Measurements from ENCODE around the gene MYOD1.
A peak's percentile ranks its signal among the peaks of the same experiment; 100 is the strongest.

The MYOD1 gene

DNA sequence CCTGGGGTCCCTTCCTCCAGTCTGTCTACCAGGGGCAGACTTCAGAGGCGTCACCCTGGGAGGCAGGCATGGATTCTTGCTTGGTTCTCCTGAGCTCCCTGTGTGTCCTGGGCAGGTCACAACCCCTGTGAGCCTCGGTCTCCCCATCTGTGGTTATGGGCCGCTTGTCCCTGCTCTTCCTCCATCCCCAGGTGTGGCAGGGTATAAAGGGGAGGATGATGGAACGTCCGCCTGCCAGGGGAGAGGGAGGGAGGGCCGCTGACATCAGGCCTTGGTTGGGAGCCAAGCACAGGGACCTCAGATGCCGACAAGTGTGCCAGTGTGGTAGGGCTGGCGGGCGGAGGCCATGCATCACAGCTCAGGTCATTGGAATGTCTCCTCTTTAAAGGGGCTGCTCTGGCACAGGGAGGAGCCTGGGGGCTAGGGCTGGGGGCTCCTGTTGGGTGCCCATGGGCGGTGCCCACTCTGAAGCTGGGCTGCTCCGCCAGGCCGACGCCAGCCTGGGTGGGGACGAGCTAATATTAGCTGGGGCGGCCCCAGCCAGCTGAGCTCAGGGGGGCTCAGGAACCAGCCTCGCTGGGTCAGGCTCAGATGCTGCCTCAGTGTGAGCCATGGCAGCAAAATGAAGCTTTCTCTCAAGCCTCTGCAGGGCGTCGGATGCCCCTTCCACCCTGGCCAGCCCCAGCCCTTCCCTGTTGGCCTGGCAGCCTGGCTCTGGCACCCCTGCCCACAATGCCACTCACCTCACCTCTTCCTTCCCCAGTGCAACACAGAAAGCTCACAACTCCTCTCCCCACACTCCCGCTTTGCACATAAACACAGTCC, 28.0 kb downstream of the MYOD1 start:
- Histone ChIP-seq H2AK5ac (ENCODE audit: low read depth, low read length) (peak overlapping the region; percentile 18), H2BK12ac (ENCODE audit: low read length) (no peak overlapping the region), H3K9ac (ENCODE audit: low read depth, low read length, poor library complexity) (no peak overlapping the region), H2BK15ac (ENCODE audit: low read length) (no peak overlapping the region), H3K27me3 (ENCODE audit: control insufficient read depth in 3 of 3, insufficient read depth in 3 of 3, low read depth in 1 of 3, low read length in 3 of 3) (no peaks in the 10 kb centered on the region), H3K79me1 (ENCODE audit: low read depth, low read length) (peaks cover 4% of the 10 kb centered on the region), H3K4me2 (ENCODE audit: insufficient read depth, low read length, poor library complexity, severe bottlenecking) (no peak overlapping the region), H3K4me3 (ENCODE audit: low read length in 2 of 2) (no peak overlapping the region), H2AFZ (ENCODE audit: low read length) (no peak overlapping the region), H2BK120ac (ENCODE audit: low read depth, low read length) (no peak overlapping the region), H4K91ac (ENCODE audit: low read depth, low read length, poor library complexity) (no peak overlapping the region), H2BK5ac (ENCODE audit: low read length) (peak overlapping the region; percentile 5), H3K36me3 (replicated peaks in 1 of 2; ENCODE audit: control insufficient read depth in 2 of 2, insufficient read depth in 2 of 2, low read length in 2 of 2) (no peaks in the 10 kb centered on the region), H4K8ac (ENCODE audit: low read depth, low read length) (no peak overlapping the region), H3K27ac (replicated peaks; ENCODE audit: low read length) (no peak overlapping the region), H3K23ac (ENCODE audit: low read depth, low read length, poor library complexity) (peak overlapping the region; percentile 9), H3K4ac (ENCODE audit: low read length) (no peak overlapping the region), H3K18ac (ENCODE audit: low read length) (peak overlapping the region; percentile 34), H3K9me3 (replicated peaks in 1 of 2; ENCODE audit: control insufficient read depth in 2 of 2, insufficient read depth in 1 of 2, low read depth in 1 of 2, low read length in 2 of 2) (no peaks in the 10 kb centered on the region), H3K4me1 (ENCODE audit: control insufficient read depth in 2 of 2, insufficient read depth in 1 of 2, low read depth in 1 of 2, low read length in 2 of 2) (no peaks in the 10 kb centered on the region), H3K14ac (ENCODE audit: low read length) (no peak overlapping the region)
- DNase-seq (ENCODE audit: low spot score) = no peak
- WGBS, 2 donors (ENCODE audit: extremely low coverage in 2 of 2, insufficient read length in 2 of 2, insufficient replicate concordance in 1 of 2) = no CpG with 5 or more reads among the region's 19 CpGs

- H4K8ac ChIP-seq (ENCODE audit: low read depth, low read length) = no peak overlapping the region
- H3K4me2 ChIP-seq (ENCODE audit: insufficient read depth, low read length, poor library complexity, severe bottlenecking) = no peak overlapping the region
- H4K91ac ChIP-seq (ENCODE audit: low read depth, low read length, poor library complexity) = no peak overlapping the region
- H2BK15ac ChIP-seq (ENCODE audit: low read length) = no peak overlapping the region
- no peak overlapping the region for H3K23ac ChIP-seq (ENCODE audit: low read depth, low read length, poor library complexity)
- H2AK5ac ChIP-seq (ENCODE audit: low read depth, low read length) = no peak overlapping the region
- H3K4me1 ChIP-seq (ENCODE audit: control insufficient read depth in 2 of 2, insufficient read depth in 1 of 2, low read depth in 1 of 2, low read length in 2 of 2) = no peaks in the 10 kb centered on the region
- WGBS, 2 donors (ENCODE audit: extremely low coverage in 2 of 2, insufficient read length in 2 of 2, insufficient replicate concordance in 1 of 2) = no CpG with 5 or more reads among the region's 8 CpGs
- H2BK5ac ChIP-seq (ENCODE audit: low read length) = no peak overlapping the region
- H3K14ac ChIP-seq (ENCODE audit: low read length) = peak overlapping the region; percentile 49
- no peak overlapping the region for H3K4ac ChIP-seq (ENCODE audit: low read length)
- no peak overlapping the region for H3K27ac ChIP-seq (replicated peaks; ENCODE audit: low read length)
- no peak overlapping the region for H3K4me3 ChIP-seq (ENCODE audit: low read length in 2 of 2)
- no peak overlapping the region for H2AFZ ChIP-seq (ENCODE audit: low read length)
- H3K9me3 ChIP-seq (replicated peaks in 1 of 2; ENCODE audit: control insufficient read depth in 2 of 2, insufficient read depth in 1 of 2, low read depth in 1 of 2, low read length in 2 of 2) = no peaks in the 10 kb centered on the region
- no peak overlapping the region for H3K18ac ChIP-seq (ENCODE audit: low read length)
- H3K9ac ChIP-seq (ENCODE audit: low read depth, low read length, poor library complexity) = no peak overlapping the region
- H3K36me3 ChIP-seq (replicated peaks in 1 of 2; ENCODE audit: control insufficient read depth in 2 of 2, insufficient read depth in 2 of 2, low read length in 2 of 2) = no peaks in the 10 kb centered on the region
- H2BK120ac ChIP-seq (ENCODE audit: low read depth, low read length) = no peak overlapping the region
- H3K79me1 ChIP-seq (ENCODE audit: low read depth, low read length) = peaks cover 5% of the 10 kb centered on the region
- no peaks in the 10 kb centered on the region for H3K27me3 ChIP-seq (ENCODE audit: control insufficient read depth in 3 of 3, insufficient read depth in 3 of 3, low read depth in 1 of 3, low read length in 3 of 3)
- no peak for DNase-seq (ENCODE audit: low spot score)
- H2BK12ac ChIP-seq (ENCODE audit: low read length) = no peak overlapping the region
These were observed 28.7 kb downstream of the MYOD1 start for GRCh38 chr11:17748044-17748443.

GRCh38 chr11:17748761-17749721, 29.7 kb downstream of the MYOD1 start:
- Histone ChIP-seq H3K9me3 (replicated peaks in 1 of 2; ENCODE audit: control insufficient read depth in 2 of 2, insufficient read depth in 1 of 2, low read depth in 1 of 2, low read length in 2 of 2) (no peaks in the 10 kb centered on the region), H3K27me3 (ENCODE audit: control insufficient read depth in 3 of 3, insufficient read depth in 3 of 3, low read depth in 1 of 3, low read length in 3 of 3) (no peaks in the 10 kb centered on the region), H2AK5ac (ENCODE audit: low read depth, low read length) (peak overlapping the region; percentile 48), H3K4me2 (ENCODE audit: insufficient read depth, low read length, poor library complexity, severe bottlenecking) (no peak overlapping the region), H2BK15ac (ENCODE audit: low read length) (no peak overlapping the region), H2BK12ac (ENCODE audit: low read length) (no peak overlapping the region), H3K18ac (ENCODE audit: low read length) (peak overlapping the region; percentile 53), H3K4me3 (ENCODE audit: low read length in 2 of 2) (no peak overlapping the region), H3K23ac (ENCODE audit: low read depth, low read length, poor library complexity) (no peak overlapping the region), H3K27ac (replicated peaks; ENCODE audit: low read length) (no peak overlapping the region), H4K8ac (ENCODE audit: low read depth, low read length) (no peak overlapping the region), H3K4me1 (ENCODE audit: control insufficient read depth in 2 of 2, insufficient read depth in 1 of 2, low read depth in 1 of 2, low read length in 2 of 2) (no peaks in the 10 kb centered on the region), H2BK120ac (ENCODE audit: low read depth, low read length) (no peak overlapping the region), H3K36me3 (replicated peaks in 1 of 2; ENCODE audit: control insufficient read depth in 2 of 2, insufficient read depth in 2 of 2, low read length in 2 of 2) (no peaks in the 10 kb centered on the region), H3K79me1 (ENCODE audit: low read depth, low read length) (peaks cover 6% of the 10 kb centered on the region), H2AFZ (ENCODE audit: low read length) (no peak overlapping the region), H4K91ac (ENCODE audit: low read depth, low read length, poor library complexity) (no peak overlapping the region), H3K14ac (ENCODE audit: low read length) (peak overlapping the region; percentile 91), H3K4ac (ENCODE audit: low read length) (no peak overlapping the region), H3K9ac (ENCODE audit: low read depth, low read length, poor library complexity) (no peak overlapping the region), H2BK5ac (ENCODE audit: low read length) (no peak overlapping the region)
- DNase-seq (ENCODE audit: low spot score) = no peak
- no CpG with 5 or more reads among the region's 19 CpGs for WGBS, 2 donors (ENCODE audit: extremely low coverage in 2 of 2, insufficient read length in 2 of 2, insufficient replicate concordance in 1 of 2)

Measured in neuronal stem cell (in vitro differentiated cells).